K562 (cell line): ENCODE measurements around the gene DNAAF8.

Experiments
- ATF7 ChIP-seq: fragments of 450-650 bp; IDR thresholded peaks from 2 replicates; pipeline ENCODE4 v1.7.1; 2014; ENCODE audit warnings: mild to moderate bottlenecking, moderate library complexity
- CCAR2 ChIP-seq: fragments of 200-400 bp; formaldehyde crosslinking; IDR thresholded peaks from 2 replicates; pipeline ENCODE4 v1.6.1; 2017; ENCODE audit warnings: mild to moderate bottlenecking, low read depth, low read length
- DACH1 ChIP-seq: fragments of 450-650 bp; IDR thresholded peaks from 2 replicates; pipeline ENCODE4 v1.6.1; 2018; ENCODE audit not compliant: partially characterized antibody
- ELF4 ChIP-seq: fragments of 450-650 bp; formaldehyde crosslinking; IDR thresholded peaks from 2 replicates; pipeline ENCODE4 v1.4.0; 2022; ENCODE audit warnings: missing genetic modification characterization
- PML ChIP-seq: IDR thresholded peaks from 2 replicates; pipeline ENCODE4 v1.6.1; 2012; ENCODE audit warnings: low read length, inconsistent platforms
- POLR2A ChIP-seq: fragments of 450-650 bp; conservative IDR thresholded peaks from 2 replicates; pipeline ENCODE4 v1.6.1; 2016
- SAP30 ChIP-seq: fragments of 200-600 bp; sonication (generic); IDR thresholded peaks from 2 replicates; pipeline ENCODE4 v1.6.1; 2012; ENCODE audit warnings: borderline replicate concordance, low read depth, mild to moderate bottlenecking, moderate library complexity, low read length, control low read depth, inconsistent platforms; ENCODE audit not compliant: insufficient read depth, poor library complexity, severe bottlenecking
- TF ChIP-seq, protein P1 (sequence below): fragments of 450-650 bp; formaldehyde crosslinking; IDR thresholded peaks from 2 replicates; pipeline ENCODE4 v1.4.0; 2022; ENCODE audit warnings: mild to moderate bottlenecking, moderate library complexity
- TF ChIP-seq, protein P2 (sequence below), 2 experiments: fragments of 450-650 bp; IDR thresholded peaks; 2 replicates each; pipeline ENCODE4 v1.6.1; 2016; ENCODE audit warnings: mild to moderate bottlenecking in 2 of 2, borderline replicate concordance in 1 of 2, low read depth in 1 of 2, moderate library complexity in 1 of 2
- TF ChIP-seq, protein P3 (sequence below): fragments of 450-650 bp; IDR thresholded peaks from 2 replicates; pipeline ENCODE4 v1.7.1; 2018; ENCODE audit warnings: mild to moderate bottlenecking, low read depth; ENCODE audit not compliant: partially characterized antibody

DNA sequence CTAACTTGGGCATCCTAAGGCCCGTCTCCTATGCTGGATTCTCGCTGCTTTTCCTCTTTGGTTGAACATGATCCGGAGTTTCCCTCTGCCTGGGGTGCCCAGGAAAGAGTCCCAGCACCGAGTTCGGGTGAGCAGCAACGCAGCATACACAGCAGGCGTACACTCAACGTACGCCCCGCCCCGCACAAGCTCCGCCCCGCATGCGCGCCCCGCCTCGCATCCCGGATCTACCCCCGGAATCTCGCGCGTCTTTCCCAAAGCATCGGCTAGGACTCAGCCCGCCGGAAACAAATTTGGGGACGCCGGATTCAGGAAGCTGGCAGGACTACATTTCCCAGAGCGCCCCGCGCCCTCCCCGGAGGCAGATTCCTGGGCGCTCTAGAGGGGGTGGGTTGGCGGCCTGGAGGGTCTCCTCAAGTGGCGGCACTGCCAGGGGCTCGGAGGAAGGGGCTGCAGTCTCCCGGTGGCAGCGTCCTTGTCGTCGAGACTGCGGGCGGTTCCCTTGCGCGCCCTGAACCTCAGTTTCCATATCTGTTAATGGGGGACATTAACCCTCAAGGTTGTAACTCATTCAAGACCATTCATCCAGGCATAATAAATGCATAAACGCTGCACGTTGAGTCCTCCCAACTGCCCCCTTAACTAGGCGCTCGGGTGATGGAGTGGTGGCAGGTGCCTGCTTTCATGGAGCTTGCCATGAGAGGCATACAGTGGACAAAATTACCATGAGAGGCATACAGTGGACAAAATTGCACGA lies 34.4 kb downstream of the DNAAF8 start:
- TF ChIP-seq ELF4 (no peak), DACH1 (no peak), SAP30 (no peak), ATF7 (no peak; the same call in 1 of the 2 replicates), CCAR2 (no peak), PML (peak; percentile 46; the same call in 1 of the 2 replicates), POLR2A (peak; percentile 86)
- TF ChIP-seq, protein P1, sequence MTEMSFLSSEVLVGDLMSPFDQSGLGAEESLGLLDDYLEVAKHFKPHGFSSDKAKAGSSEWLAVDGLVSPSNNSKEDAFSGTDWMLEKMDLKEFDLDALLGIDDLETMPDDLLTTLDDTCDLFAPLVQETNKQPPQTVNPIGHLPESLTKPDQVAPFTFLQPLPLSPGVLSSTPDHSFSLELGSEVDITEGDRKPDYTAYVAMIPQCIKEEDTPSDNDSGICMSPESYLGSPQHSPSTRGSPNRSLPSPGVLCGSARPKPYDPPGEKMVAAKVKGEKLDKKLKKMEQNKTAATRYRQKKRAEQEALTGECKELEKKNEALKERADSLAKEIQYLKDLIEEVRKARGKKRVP (CRISPR knock-in tag) = no peak
- TF ChIP-seq, protein P2, sequence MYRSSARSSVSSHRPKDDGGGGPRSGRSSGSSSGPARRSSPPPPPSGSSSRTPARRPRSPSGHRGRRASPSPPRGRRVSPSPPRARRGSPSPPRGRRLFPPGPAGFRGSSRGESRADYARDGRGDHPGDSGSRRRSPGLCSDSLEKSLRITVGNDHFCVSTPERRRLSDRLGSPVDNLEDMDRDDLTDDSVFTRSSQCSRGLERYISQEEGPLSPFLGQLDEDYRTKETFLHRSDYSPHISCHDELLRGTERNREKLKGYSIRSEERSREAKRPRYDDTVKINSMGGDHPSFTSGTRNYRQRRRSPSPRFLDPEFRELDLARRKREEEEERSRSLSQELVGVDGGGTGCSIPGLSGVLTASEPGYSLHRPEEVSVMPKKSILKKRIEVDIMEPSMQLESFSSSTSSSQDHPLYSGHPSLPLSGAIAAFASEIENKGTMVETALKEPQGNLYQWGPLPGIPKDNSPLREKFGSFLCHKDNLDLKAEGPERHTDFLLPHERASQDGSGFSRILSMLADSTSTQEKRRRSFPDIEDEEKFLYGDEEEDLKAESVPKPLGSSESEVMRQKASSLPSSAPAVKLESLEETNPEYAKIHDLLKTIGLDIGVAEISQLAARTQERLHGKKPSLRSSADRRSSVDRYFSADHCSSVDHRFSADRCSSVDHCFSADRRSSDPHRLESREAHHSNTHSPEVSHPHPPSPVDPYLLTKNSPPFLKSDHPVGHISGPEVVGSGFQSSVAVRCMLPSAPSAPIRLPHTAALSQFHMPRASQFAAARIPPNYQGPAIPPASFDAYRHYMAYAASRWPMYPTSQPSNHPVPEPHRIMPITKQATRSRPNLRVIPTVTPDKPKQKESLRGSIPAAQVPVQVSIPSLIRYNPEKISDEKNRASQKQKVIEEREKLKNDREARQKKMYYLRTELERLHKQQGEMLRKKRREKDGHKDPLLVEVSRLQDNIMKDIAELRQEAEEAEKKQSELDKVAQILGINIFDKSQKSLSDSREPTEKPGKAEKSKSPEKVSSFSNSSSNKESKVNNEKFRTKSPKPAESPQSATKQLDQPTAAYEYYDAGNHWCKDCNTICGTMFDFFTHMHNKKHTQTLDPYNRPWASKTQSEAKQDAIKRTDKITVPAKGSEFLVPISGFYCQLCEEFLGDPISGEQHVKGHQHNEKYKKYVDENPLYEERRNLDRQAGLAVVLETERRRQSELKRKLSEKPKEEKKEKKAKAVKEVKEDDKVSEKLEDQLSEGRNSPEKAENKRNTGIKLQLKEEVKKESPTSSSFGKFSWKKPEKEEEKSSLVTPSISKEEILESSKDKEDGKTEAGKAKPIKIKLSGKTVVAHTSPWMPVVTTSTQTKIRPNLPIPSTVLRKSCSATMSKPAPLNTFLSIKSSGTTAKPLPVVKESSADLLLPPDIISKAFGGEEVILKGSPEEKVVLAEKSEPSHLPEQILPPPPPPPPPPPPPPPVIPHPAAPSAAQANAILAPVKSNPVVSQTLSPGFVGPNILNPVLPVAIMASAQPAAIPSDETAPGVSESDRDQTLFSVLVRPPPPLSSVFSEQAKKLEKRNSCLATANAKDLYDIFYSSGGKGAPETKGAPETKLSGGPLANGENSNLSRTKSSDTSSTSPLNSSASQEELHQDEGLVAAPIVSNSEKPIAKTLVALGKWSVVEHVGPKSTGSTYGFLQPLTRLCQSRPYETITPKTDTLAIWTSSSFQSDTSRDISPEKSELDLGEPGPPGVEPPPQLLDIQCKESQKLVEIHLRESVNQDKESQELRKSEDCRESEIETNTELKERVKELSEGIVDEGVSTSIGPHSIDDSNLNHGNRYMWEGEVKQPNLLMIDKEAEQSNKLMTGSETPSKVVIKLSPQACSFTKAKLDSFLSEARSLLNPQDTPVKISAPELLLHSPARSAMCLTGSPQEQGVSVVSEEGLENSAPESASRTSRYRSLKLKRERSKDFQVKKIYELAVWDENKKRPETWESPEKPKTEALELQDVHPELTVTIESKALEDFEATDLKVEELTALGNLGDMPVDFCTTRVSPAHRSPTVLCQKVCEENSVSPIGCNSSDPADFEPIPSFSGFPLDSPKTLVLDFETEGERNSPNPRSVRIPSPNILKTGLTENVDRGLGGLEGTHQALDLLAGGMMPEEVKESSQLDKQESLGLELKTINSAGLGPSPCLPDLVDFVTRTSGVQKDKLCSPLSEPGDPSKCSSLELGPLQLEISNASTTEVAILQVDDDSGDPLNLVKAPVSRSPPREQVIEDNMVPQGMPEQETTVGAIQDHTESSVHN (IDR thresholded peaks at IDR 0.05; ENCODE audit: borderline replicate concordance in 1 of 2, low read depth in 1 of 2) = no peak
- TF ChIP-seq, protein P3, sequence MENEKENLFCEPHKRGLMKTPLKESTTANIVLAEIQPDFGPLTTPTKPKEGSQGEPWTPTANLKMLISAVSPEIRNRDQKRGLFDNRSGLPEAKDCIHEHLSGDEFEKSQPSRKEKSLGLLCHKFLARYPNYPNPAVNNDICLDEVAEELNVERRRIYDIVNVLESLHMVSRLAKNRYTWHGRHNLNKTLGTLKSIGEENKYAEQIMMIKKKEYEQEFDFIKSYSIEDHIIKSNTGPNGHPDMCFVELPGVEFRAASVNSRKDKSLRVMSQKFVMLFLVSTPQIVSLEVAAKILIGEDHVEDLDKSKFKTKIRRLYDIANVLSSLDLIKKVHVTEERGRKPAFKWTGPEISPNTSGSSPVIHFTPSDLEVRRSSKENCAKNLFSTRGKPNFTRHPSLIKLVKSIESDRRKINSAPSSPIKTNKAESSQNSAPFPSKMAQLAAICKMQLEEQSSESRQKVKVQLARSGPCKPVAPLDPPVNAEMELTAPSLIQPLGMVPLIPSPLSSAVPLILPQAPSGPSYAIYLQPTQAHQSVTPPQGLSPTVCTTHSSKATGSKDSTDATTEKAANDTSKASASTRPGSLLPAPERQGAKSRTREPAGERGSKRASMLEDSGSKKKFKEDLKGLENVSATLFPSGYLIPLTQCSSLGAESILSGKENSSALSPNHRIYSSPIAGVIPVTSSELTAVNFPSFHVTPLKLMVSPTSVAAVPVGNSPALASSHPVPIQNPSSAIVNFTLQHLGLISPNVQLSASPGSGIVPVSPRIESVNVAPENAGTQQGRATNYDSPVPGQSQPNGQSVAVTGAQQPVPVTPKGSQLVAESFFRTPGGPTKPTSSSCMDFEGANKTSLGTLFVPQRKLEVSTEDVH = peak; percentile 39
